Amygdala (tissue), 56 donors: ENCODE results near the gene EVI5.

Experiments used
- DNase-seq, 56 donors: peaks; one replicate each; lab custom pipeline; 2025; lab: John Stamatoyannopoulos, UW

The EVI5 gene

DNA sequence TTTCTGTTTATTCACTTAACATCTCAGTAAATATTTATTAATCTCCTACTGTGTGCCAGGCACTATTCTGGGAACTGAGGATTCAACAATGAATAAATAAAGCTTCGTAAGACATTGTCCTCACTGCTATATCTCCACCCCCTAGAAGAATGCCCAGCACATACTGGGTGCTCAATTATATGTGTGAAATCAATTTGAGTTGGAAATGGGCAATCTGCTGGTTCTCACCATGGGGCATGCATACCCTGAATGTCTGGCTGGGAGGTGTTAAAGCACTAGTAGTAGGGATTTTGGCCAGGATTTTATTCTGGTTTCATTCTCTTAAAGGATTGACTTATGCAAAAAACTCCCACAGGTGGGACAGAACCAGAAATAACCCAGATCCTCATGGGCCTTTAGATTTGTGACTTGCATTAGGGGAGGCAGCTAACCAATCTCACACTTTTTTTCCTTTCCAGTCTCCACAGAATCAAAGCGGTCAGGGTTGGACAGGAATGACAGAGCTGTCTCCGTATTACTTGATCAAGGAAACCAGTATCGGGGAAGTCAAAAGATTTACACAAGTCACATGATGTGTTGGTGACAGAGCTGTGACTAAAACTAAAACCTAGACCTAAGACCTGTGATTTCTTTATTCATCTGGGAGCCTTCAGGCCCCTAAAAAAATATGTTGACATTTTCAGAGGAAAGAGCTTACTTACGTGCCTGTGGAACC is 311.0 kb downstream of the EVI5 start:
- no peak for DNase-seq

DNA sequence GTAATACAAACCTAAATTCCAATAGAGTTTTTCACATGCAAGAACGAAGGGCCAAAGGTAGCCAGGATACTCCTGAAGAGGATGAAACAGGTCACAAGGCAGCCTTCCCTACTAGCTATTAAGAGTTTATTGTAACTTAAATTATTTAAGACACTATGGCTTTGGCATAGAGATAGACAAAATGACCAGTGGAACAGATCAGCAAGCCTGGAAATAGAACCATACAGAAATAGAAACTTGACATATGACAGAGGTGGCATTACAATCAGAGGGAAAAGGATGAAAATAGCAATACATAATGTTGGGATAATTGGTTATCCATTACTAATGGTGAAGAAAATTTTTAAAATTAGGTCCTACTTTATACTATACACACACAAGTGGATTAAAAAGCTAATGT is 314.7 kb downstream of the EVI5 start:
- no peak for DNase-seq

GRCh38 chr1:92466683-92467352 is 318.1 kb downstream of the EVI5 start:
- DNase-seq: no peak

DNA sequence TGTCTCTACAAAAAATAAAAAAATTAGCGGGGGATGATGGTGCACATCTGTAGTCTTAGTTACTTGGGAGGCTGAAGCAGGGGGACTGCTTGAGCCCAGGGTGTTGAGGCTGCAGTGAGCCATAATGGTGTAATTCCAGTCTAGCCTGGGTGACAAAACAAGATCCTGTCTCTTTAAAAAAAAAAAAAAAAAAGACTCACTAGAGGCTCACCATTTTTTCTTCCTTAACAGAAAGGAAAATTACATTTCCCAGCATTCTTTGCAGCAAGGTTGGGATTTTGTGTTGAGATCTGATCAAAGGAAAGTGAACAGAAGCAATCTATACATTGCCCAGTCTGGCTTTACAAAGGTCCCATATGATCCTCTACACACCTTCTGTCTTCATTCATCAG is 319.7 kb downstream of the EVI5 start:
- DNase-seq: no peak

DNA sequence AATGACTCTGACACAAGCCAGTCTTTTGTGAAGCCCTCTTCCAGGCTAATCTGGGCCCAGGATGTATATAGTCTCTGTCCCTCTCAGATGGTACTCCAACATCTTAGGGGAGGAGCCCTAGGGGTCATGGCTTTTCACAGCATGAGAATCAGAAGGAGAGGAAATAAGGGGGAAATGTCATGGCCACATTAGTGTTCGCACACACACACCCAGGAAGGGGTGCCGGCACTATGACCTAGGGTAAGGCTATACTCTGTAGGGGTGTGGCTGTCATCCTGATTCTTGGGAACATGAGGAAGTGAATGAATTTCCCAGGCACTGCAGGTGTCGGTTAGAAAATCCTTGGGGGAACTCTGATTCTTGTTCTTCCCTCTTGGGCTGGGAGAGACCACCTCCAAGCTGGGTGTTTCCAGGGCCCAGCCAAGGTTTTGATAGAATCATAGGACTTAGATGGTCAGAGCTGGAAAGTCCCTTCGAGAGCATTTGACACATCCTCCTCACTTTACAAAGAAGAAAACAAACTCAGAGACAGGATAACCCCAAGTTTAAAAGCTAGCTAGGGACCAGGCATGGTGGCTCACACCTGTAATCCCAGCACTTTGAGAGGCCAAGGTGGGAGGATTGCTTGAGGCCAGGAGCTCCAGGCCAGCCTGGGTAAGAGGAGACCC is 320.2 kb downstream of the EVI5 start:
- DNase-seq: no peak

DNA sequence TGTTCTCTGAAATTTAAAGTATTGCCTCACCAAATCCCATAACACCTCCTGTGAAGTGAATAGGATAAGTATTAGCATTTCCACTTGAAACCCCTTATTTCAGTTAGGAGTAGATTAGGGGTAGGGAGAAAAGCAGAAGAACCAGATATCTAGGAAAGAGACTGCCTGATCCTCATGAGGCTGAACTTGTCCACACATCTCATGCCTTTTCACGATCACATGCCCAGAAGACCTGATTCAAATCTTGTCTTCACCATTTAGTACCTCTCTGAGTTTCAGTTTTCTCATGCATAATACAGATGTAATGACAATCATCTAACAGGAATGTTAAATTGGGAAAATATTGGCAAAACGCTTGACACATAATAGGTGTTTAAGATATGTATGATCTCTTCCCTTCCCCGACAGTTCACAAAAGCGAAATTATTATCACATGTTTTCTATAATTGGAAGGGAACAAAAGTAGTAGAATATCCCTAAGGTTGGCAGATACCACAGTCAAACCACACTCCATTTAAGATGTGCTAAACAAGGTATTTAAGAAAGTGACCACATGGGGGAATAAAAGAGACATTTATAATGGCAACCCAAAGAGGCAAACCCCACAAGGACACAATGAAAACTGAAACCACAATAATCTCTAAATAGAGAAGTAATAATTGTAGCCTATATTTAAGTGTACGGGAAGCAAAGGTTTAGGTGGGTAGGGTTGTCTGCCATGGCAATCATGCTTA is 323.4 kb downstream of the EVI5 start:
- DNase-seq: no peak

DNA sequence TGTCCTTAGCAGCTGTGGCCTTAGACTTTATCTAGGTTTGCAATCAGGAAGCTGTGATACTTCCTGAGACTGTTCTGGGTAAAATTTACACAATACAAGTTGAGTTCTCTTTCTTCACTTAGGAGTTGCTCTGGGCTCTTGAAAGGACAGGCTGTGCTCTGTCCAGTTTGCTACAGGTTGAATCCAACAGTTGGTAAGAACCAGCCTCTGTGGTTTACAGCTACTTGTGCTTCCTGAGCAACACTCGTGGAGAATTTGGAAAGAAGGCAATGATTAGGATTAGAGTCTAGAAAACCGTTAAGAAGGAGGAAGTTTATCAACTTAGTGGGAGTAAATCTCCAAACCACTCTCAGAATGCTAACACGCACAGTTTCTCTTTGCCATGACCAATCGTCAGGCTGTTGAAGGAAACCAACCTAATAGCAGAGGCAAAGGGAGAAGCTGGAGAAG is 325.0 kb downstream of the EVI5 start:
- DNase-seq: no peak
